ENCODE results near the gene ZNF524.

The ZNF524 gene

DNA sequence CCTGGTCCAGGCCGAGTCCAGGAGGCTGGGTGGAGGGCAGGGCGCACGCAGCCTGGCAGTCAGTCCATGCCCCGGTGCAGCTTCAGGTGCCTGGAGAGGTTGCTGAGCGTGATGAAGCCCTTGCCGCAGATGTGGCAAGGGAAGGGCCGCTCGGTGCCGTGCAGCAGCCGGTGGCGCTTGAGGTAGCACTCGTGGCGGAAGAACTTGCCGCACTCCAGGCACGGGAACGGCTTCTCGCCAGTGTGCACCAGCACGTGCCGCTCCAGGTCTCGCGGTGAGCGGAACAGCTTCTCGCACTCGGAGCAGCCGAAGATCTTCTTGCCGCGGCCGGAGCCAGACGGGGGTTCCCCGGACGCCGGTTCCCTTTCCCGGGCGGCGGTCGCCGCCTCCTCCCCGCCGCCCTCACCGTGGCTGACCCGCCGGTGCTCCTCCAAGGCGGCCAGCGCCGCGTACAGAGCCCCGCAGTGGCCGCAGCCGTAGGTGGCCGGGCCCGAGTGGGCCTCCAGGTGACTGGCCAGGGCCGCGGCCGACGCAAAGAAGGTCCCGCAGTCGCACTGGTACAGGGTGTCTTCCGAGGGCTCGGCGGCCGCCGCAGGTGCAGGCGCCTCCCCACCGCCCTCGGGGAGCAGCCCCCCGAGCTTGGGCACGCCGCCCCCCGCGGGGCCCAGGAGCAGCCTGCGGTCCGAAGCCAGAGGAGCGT lies 7.5 kb upstream of the ZNF524 start:
- H3K4me3 ChIP-seq (ENCODE audit: low read depth, low read length) = no peak overlapping the region
- TF ChIP-seq, protein P1, sequence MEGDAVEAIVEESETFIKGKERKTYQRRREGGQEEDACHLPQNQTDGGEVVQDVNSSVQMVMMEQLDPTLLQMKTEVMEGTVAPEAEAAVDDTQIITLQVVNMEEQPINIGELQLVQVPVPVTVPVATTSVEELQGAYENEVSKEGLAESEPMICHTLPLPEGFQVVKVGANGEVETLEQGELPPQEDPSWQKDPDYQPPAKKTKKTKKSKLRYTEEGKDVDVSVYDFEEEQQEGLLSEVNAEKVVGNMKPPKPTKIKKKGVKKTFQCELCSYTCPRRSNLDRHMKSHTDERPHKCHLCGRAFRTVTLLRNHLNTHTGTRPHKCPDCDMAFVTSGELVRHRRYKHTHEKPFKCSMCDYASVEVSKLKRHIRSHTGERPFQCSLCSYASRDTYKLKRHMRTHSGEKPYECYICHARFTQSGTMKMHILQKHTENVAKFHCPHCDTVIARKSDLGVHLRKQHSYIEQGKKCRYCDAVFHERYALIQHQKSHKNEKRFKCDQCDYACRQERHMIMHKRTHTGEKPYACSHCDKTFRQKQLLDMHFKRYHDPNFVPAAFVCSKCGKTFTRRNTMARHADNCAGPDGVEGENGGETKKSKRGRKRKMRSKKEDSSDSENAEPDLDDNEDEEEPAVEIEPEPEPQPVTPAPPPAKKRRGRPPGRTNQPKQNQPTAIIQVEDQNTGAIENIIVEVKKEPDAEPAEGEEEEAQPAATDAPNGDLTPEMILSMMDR (IDR thresholded peaks at IDR 0.05; ENCODE audit: low read depth, low read length) = no peak

DNA sequence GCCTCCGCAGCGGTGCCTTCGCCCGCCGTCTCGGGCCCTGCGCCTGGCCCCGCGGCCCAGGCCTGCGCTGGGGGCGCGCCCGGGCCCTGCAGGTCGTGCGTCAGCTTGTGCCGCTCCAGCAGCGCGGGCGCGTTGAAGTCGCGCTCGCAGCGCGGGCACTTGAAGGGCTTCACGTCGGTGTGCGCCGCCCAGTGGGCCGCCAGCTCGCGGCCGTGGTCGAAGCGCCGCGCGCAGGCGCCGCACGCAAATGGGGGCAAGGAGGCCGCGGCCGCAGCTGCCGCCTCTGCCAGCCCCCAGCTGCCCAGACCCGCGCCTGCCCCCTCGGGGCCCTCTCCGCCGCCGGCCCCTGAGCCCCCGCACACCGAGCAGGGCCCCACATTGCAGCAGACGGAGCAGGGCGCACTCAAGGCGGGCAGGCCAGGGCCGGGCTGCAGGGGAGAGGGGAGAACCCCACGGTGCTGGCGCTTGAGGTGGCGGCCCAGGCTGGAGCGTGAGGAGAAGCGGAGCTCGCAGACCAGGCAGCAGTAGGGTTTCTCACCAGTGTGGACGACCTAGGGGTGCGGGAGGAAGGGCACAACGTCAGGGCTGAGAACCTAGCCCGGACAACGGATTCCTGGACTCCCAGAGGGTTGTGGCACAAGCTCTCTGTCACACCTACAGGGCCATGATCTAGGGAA lies 6.9 kb upstream of the ZNF524 start:
- H3K4me3 ChIP-seq (ENCODE audit: low read depth, low read length) = no peak overlapping the region
- TF ChIP-seq, protein P1 (IDR thresholded peaks at IDR 0.05; ENCODE audit: low read depth, low read length) = no peak

DNA sequence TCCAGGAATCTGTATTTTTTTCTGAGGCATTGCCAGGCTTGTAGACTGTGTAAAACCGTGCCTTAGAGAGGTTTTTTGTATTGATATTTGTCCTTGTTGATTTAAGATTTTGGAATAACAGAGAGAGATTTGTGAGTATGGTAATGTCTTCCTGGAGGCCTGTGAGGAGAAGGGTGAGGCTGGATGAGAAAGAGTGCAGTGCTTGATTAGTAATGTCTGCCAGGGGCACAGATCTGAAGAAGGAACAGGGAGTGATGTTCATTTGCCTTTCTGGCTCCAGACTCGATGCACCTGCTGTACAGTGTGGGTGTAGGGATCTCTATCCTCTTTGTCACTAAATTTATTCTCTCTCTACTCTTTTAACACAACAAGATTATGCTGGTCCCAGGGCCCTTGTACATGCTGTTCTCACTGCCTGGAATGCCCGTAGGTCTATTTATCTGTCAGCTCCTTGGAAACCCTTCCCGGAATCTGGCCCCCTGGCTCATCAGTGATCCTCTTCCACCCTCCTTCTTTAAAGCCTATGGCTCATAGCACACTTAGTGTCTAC lies 5.0 kb upstream of the ZNF524 start:
- no peak overlapping the region for H3K4me3 ChIP-seq (ENCODE audit: low read depth, low read length)
- TF ChIP-seq, protein P1 (IDR thresholded peaks at IDR 0.05; ENCODE audit: low read depth, low read length) = no peak

DNA sequence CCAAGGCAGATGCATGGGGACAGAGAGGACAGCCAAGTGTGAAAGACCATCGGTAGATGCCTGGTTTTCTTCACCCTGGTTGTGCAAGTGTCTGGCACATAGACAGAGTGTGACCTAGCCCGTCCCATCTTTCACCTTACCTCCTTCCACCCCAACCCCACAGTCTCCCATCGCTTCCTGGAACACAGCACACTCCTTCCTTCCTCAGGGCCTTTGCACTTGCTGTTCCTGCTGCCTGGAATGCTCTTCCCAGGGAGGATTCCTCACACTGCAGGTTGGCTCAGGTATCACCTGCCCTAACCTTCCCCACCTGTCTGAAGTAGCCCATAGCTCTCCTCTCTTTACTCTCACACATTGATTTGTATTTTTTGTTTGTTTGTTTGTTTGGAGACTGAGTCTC lies 3.8 kb upstream of the ZNF524 start:
- TF ChIP-seq, protein P1 (IDR thresholded peaks at IDR 0.05; ENCODE audit: low read depth, low read length) = no peak
- H3K4me3 ChIP-seq (ENCODE audit: low read depth, low read length) = no peak overlapping the region

DNA sequence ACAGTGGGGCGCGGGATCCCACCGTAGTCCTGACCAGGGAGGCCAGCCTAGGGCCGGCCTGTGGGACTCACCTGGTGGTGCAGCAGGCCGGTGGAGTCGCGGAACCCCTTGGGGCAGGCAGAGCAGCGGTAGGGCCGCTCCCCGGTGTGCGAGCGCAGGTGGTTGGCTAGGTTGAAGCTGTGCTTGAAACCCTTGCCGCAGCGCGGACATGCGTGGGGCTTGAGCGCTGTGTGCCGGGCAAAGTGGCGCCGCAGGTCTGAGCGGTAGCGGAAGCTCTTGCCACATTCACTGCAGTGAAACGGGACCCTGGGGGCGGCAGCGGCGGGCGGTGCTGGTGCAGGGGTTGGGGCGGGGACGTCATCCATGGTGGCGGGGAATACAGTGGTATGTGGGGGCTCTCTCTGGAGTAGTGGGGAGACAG lies 2.6 kb upstream of the ZNF524 start:
- TF ChIP-seq, protein P1 (IDR thresholded peaks at IDR 0.05; ENCODE audit: low read depth, low read length) = no peak
- H3K4me3 ChIP-seq (ENCODE audit: low read depth, low read length) = no peak overlapping the region

DNA sequence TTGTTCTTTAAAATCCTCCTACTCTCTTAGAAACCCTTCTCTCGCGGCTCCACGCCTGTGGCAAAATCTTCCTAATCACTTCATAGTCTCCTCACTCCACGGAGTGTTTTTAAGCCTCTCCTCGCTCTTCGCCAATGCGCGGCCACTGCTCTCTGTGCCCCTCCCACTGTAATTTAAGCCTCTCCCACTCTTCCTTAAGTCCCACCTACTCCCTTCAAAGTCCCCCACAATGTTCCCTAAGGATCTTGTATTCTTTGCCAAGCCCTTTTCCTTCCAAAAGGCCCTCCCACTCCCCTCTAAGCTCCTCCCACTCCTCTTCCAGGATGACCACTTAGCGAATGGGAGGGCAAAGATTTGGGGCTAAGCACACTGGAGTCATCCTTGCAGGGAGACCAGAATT lies 2.1 kb upstream of the ZNF524 start:
- TF ChIP-seq, protein P1 (IDR thresholded peaks at IDR 0.05; ENCODE audit: low read depth, low read length) = no peak
- H3K4me3 ChIP-seq (ENCODE audit: low read depth, low read length) = no peak overlapping the region
